HG03039 (cell line): ENCODE measurements around the gene RHOBTB3.
"Not testable (repeated sequence)": the region's sequence is repeated elsewhere in the genome, so short reads cannot be mapped to it uniquely, and the experiment has no call there.

Source experiments
- ATAC-seq: cut with Tn5 transposase; IDR thresholded peaks from one replicate; pipeline ENCODE4 v1.9.1; 2021; ENCODE audit warnings: mild to moderate bottlenecking, moderate library complexity; ENCODE audit not compliant: unreplicated experiment

The RHOBTB3 gene

GRCh38 chr5:95816341-95816740 is 85.2 kb downstream of the RHOBTB3 start:
- no peak for ATAC-seq

- ATAC-seq = no peak
These were observed 85.6 kb downstream of the RHOBTB3 start for GRCh38 chr5:95816776-95817175.

- ATAC-seq = no peak
These were observed 86.3 kb downstream of the RHOBTB3 start for GRCh38 chr5:95817430-95817829.

- no peak for ATAC-seq
These were observed 87.3 kb downstream of the RHOBTB3 start for GRCh38 chr5:95818181-95819147.

GRCh38 chr5:95821110-95822021 is 90.2 kb downstream of the RHOBTB3 start:
- ATAC-seq = no peak

GRCh38 chr5:95822043-95822541 is 91.0 kb downstream of the RHOBTB3 start:
- ATAC-seq = no peak

- peak; percentile 38 for ATAC-seq
These were observed 91.5 kb downstream of the RHOBTB3 start, which contains the start of gene GLRX for GRCh38 chr5:95822542-95823181. Gene GLRX, minus strand, starts transcription at chr5:95822726. Its CDS starts 64 bp downstream, at chr5:95822662.

DNA sequence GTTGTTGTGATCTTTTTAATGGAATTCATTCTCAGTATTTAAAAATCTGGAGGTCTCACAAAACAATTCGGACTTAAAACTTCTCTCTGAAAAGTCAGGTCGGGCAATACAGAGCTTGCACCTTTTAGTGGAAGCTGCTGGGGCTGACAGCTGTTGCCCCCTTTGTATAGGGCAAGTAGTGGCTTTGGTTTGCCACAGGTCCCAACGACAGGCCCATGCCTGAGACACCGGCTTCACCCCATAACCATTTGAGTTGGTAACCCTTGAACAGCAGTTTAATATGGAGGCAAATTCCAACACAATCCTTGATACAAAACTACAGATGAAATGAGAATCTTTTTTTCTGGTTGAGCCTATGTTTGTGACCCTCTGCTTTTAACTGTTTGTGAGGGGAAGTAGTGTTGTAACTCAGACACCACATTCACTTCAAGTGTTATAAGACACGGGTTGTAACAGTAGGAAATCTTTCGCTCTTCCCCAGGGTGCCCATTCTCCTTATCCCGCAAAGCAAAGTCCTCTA is 92.1 kb downstream of the RHOBTB3 start:
- no peak for ATAC-seq

DNA sequence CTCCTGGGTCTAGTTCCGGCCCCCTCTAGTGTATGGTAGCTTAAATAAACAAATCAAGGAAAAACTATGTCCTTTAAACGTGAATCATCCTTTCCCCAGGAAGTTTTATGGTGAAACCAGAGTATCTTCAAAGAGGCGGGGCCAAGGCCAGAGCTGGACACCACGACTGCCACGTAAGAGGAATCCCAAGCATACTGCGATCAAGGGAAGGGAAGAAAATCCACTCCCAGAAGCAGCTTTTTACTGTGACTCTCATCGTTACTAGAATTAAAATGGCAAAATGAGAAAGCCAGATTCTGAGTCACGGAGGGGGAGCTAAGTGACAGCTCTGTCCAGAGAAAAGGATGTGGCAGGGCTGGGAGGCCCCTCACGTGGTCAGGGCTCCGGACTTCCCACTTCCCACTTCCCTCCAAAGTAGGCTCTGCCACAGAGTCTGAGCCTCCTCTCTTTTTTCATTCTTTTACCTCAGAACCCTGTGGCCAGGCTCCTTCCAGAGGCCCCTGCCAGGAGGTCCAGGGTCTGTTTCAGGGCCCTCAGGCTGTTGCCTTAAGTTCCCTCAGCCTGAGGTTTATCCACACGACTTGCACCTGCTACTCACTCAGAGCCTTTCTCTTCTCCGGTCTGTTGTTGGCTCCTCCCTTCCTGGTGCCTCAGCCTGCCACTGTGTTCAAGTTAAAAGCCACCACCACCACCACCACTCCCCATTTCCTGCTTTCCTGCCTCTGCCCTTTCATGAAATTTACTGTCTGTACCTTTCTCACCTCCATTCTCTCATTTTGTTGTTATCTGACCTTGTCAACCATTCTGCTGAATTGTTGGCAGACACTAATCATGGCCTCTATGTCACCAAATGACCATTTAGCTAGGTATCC is 92.8 kb downstream of the RHOBTB3 start:
- ATAC-seq = peak; percentile 38

GRCh38 chr5:95824747-95825146 is 93.6 kb downstream of the RHOBTB3 start:
- no peak for ATAC-seq

GRCh38 chr5:95825495-95825894 is 94.4 kb downstream of the RHOBTB3 start:
- ATAC-seq = no peak

DNA sequence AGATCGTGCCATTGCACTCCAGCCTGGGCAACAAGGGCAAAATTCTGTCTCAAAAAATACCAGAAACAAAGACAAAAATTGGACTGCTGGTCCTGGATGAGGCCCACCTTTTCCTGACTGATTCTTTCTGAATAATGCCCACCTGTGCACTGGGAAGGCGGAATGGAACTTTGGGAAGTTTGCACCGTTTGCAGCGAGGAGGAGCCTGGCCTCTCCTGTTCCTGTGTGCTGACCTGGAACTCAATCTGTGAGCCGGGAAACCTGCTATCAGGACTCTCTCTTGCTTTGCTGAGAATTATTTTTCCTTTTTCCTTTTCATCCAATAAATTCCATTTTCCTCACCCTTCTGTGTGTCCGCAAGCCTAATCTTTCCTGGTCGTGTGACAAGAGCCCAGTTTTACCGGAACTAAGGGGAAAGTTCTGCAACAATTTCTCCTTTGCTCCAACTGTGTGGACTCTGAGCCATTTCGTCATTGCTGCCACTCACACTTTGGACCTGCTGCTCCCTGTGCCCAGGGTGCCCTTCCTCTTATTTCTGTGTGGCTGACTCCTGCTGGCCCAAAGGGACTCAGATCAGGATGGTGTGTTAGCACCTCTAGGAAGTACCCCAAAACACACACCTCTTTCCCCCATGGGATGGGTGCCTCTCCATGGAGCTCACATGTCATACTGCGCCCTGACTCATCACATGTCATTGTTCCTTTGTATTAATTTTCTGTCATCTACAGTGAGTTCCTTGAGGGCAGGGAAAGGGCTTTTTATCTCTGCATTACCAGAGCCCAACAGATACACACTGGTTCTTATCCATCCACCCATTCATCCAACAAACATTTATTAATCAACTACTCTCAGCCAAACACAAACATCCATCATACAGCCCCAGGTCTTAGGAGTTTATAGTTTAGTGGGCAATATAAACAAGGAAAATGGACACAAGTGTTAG is 96.1 kb downstream of the RHOBTB3 start:
- ATAC-seq = no peak

GRCh38 chr5:95827892-95828246 is 96.7 kb downstream of the RHOBTB3 start:
- ATAC-seq = no peak

GRCh38 chr5:95830226-95830625 is 99.1 kb downstream of the RHOBTB3 start:
- ATAC-seq = no peak

DNA sequence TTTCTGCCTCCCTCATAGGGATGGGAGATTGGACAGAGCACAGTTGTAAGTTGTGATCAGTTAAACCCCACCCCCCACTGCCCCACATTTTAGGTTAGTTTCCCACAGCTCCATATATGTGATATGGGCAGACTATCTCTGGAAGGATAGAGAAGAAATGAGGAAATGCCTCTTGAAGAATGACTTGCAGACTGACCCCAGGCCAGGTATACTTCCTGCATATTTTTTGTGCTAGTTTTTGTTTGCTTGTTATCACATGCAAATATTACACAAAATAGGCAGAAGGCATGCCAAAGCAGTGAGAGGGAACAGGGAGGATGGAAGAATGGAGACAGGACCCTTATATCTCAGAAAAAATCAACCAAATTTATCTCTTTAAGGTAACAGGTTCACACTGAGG is 101.5 kb downstream of the RHOBTB3 start:
- no peak for ATAC-seq

DNA sequence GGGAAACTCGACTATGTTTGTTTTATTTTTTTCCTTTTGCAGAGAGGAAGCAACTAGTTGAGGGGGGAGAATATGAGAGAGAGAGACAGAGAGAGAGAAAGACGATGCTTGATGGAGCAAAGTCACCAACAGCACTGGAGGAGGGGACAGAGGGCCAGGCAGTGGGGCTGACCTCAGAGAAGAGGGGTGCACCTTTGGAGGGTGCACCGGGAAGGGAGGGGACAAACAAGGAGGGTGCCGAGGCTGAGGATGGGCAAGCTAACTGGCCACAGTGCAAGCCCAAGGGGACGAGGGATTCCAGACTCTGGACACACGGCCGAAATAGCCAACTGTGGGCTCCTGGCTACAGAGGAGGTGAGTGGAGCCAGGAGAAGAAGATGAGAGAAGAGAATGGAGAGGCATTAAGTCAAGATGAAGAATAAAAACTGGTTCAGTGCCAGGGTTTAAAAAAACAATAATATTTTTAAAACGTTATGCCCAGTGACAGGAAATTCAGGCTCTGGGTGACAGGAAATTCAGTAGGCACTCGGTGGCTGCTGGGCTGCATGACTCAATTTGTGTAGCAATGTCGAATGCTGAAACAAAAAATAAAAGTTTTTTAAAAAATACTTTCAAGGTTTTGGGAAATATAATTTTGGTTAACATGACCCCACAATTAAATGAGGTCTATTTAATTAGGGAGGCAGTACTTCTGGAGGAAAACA is 104.7 kb downstream of the RHOBTB3 start:
- no peak for ATAC-seq

- ATAC-seq = no peak
These were observed 105.4 kb downstream of the RHOBTB3 start for GRCh38 chr5:95836544-95836943.

GRCh38 chr5:95836971-95837370 is 105.8 kb downstream of the RHOBTB3 start:
- ATAC-seq = not testable (repeated sequence)
